GM12891 (cell line): ENCODE data around the gene SPATA13.

ENCODE experiments used
- DNase-seq: peaks from one replicate; pipeline ENCODE4 v3.0.0; 2011; ENCODE audit warnings: low spot score; ENCODE audit not compliant: insufficient read length
- FAIRE-seq: peaks from 2 replicates; lab custom pipeline; 2011; peaks lifted over from hg19 to GRCh38; lab: Jason Lieb, UNC
- PAX5 ChIP-seq: IDR thresholded peaks from 2 replicates; pipeline ENCODE4 v1.6.1; 2011; ENCODE audit warnings: low read length, moderate library complexity, mild to moderate bottlenecking; ENCODE audit not compliant: insufficient read depth, severe bottlenecking
- POLR2A ChIP-seq: IDR thresholded peaks from 2 replicates; pipeline ENCODE4 v1.6.1; 2011; ENCODE audit warnings: low read depth, low read length, control low read depth
- POLR2AphosphoS5 ChIP-seq: IDR thresholded peaks from 2 replicates; pipeline ENCODE4 v1.6.1; 2011; ENCODE audit warnings: low read depth, low read length, control low read depth
- POU2F2 ChIP-seq: IDR thresholded peaks from 2 replicates; pipeline ENCODE4 v1.6.1; 2011; ENCODE audit warnings: low read depth, mild to moderate bottlenecking, control low read depth, low read length, moderate library complexity
- SPI1 ChIP-seq: IDR thresholded peaks from 2 replicates; pipeline ENCODE4 v1.6.1; 2011; ENCODE audit warnings: low read depth, low read length, control low read depth
- TAF1 ChIP-seq: IDR thresholded peaks from 2 replicates; pipeline ENCODE4 v1.6.1; 2011; ENCODE audit warnings: low read depth, low read length, control low read depth

SPATA13 gene

GRCh38 chr13:24162604-24163003, 2.1 kb downstream of the SPATA13 start:
- TF ChIP-seq SPI1 = no peak
- no peak for TF ChIP-seq POU2F2
- FAIRE-seq = no peak

DNA sequence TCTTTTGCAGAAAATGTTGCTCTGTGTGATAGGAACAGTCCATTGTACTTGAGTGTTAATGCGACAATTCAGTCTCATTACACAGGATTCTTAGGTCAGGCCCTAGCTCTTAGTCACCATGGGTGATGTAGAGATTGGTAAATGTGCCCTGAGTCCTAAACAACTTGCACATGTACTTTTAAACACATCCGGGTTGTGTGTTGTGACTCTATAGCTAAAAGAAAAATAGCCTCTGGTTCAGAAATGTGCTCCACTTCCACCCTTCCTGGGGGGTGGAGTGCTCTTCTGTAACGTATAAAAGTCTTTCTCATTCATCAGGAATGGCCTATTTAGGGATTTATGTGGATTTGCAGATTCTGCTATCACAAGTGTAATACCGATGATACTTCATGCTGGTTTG, 5.2 kb downstream of the SPATA13 start:
- DNase-seq = no peak
- TF ChIP-seq POU2F2 (no peak), POLR2A (no peak), POLR2AphosphoS5 (no peak), PAX5 (no peak), TAF1 (no peak), SPI1 (no peak)
- FAIRE-seq = no peak

More at GRCh38 chr13:24162604-24163003, 2.1 kb downstream of the SPATA13 start:
- no peak for DNase-seq

- no peak for FAIRE-seq
- TF ChIP-seq TAF1 = no peak
- TF ChIP-seq POU2F2 = no peak
- no peak for TF ChIP-seq POLR2AphosphoS5
- no peak for TF ChIP-seq PAX5
- TF ChIP-seq SPI1 = no peak
- TF ChIP-seq POLR2A = no peak
Observed at GRCh38 chr13:24166561-24166960, 6.0 kb downstream of the SPATA13 start.

GRCh38 chr13:24167666-24168391, 7.3 kb downstream of the SPATA13 start:
- no peak for TF ChIP-seq TAF1
- no peak for TF ChIP-seq POLR2AphosphoS5
- TF ChIP-seq POLR2A = no peak
- no peak for TF ChIP-seq PAX5
- no peak for TF ChIP-seq SPI1
- TF ChIP-seq POU2F2 = no peak

More at GRCh38 chr13:24166561-24166960, 6.0 kb downstream of the SPATA13 start:
- no peak for DNase-seq

DNA sequence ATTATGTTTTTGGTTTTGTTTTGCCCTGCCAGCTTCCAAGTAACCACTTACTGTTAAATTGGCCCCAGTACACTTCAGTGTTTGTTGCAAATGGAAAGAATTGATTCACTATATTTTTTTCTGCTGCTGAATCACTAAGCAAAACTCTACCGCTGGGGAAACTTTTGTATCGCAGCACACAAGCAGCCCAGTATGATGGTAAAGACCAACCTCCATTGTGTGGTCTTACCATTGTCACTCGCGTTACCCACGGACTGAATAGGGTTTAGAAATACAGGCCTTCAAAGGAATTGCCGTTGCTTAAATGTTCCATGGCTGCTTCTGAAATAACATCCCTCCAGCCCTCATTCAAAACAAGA, 7.9 kb downstream of the SPATA13 start:
- TF ChIP-seq PAX5 (no peak), TAF1 (no peak), POU2F2 (no peak), POLR2A (no peak), POLR2AphosphoS5 (no peak), SPI1 (no peak)
- FAIRE-seq = no peak
- no peak for DNase-seq

More at GRCh38 chr13:24167666-24168391, 7.3 kb downstream of the SPATA13 start:
- no peak for FAIRE-seq
- no peak for DNase-seq

DNA sequence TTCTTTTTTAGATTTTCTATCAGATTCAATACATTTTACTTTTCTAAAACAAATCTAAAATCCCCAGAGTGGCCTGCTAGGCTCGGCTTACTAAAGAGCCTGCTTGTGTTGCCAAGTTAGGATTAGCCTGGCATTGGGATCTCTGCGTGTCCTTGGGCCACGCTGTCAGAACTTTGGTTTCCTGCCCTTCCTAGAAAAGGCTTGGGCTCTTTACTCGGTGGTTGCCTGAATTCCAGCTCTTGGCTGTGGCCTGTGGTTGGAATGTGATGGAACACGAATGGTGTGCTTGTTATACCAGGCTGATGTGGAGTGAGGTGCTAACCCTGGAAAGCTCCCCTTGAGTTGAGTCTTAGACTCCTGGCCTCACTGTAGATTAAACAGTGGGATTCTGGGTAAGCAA, 8.5 kb downstream of the SPATA13 start:
- FAIRE-seq (no peak), DNase-seq (no peak)
- TF ChIP-seq POU2F2 (no peak), SPI1 (no peak), TAF1 (no peak)

GRCh38 chr13:24172071-24172470, 11.6 kb downstream of the SPATA13 start:
- FAIRE-seq = no peak
- TF ChIP-seq PAX5 = no peak
- no peak for TF ChIP-seq POLR2AphosphoS5
- no peak for TF ChIP-seq SPI1
- TF ChIP-seq POLR2A = no peak
- no peak for TF ChIP-seq TAF1
- TF ChIP-seq POU2F2 = no peak
- no peak for DNase-seq

- DNase-seq (no peak), FAIRE-seq (no peak)
- TF ChIP-seq POLR2AphosphoS5 = no peak
- no peak for TF ChIP-seq SPI1
- TF ChIP-seq POLR2A = no peak
- no peak for TF ChIP-seq TAF1
- TF ChIP-seq PAX5 = no peak
- no peak for TF ChIP-seq POU2F2
Observed at GRCh38 chr13:24173795-24174194, 13.3 kb downstream of the SPATA13 start.

- FAIRE-seq (no peak), DNase-seq (no peak)
- no peak for TF ChIP-seq POLR2AphosphoS5
- TF ChIP-seq TAF1 = no peak
- TF ChIP-seq POU2F2 = no peak
- no peak for TF ChIP-seq SPI1
- TF ChIP-seq POLR2A = no peak
- no peak for TF ChIP-seq PAX5
Observed at GRCh38 chr13:24175847-24176246, 15.3 kb downstream of the SPATA13 start.

DNA sequence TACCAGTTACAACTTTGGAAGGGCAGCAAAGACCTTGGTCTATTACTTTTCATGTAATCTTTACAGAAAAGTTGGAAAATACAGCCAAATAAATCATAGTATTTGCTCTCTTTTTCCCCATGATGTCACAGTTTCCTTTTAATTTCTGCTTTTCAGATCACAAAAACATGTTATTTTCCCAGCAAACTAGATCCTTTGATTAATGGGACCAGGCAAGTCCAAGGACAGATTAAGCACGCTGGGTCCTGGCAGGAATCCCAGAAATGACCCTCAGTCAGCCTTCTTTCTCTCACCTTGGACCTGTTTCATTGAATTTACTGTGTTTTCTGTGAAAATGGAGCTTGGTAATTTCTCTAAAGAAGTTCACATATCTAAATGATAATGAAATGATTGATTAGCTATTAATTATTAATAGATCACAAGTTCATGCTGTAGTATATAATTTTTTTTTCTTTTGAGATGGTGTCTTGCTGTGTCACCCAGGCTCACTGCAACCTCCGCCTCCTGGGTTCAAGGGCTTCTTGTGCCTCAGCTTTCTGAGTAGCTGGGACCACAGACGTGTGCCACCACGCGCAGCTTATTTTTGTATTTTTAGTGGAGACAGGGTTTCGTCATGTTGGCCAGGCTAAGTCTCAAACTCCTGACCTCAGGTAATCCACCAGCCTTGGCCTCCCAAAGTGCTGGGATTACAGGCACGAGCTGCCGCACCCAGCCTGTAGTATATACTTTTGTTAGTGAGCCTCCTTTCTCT, 16.0 kb downstream of the SPATA13 start:
- no peak for TF ChIP-seq PAX5
- TF ChIP-seq SPI1 = no peak
- TF ChIP-seq POU2F2 = no peak
- TF ChIP-seq TAF1 = no peak
- TF ChIP-seq POLR2A = no peak
- TF ChIP-seq POLR2AphosphoS5 = no peak
- FAIRE-seq (no peak), DNase-seq (no peak)
